ENCODE data around the gene SHOX.
"Not testable (repeated sequence)": the region's sequence is repeated elsewhere in the genome, so short reads cannot be mapped to it uniquely, and the experiment has no call there.

SHOX gene

GRCh38 chrX:638482-639131 lies 8.0 kb downstream of the SHOX start:
- DNase-seq = no peak

DNA sequence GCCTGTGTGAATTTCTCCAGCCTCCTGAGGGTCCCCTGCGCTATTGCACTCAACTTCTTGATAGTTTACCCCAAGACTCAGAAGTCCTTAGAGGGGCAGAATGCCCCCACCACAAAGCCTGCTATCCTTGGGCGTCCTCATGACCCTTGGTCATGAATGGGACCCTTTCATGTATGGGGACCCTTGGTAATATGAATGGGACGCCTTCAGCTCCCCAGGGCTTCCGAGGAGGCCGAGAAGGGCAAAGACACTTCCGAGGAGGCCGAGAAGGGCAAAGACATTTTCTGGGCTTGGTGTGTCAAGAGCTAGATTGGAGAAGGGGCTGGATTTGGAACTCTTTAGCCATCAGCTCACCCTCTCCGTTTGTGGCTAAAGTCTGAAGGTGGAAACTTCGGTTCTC lies 8.6 kb downstream of the SHOX start:
- DNase-seq = no peak

GRCh38 chrX:640641-641040 lies 10.1 kb downstream of the SHOX start:
- no peak for DNase-seq

- DNase-seq = no peak
Observed at GRCh38 chrX:641671-642435, 11.3 kb downstream of the SHOX start.

- no peak for DNase-seq
Observed at GRCh38 chrX:642436-643240, 12.0 kb downstream of the SHOX start.

DNA sequence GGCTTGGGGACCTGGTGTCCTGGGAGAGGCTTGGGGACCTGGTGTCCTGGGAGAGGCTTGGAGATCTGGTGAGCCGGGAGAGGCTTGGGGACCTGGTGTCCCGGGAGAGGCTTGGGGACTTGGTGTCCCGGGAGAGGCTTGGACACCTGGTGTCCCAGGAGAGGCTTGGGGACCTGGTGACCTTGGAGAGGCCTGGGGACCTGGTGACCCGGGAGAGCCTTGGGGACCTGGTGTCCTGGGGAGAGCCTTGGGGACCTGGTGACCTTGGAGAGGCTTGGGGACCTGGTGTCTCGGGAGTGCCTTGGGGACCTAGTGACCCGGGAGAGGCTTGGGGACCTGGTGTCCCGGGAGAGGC lies 12.6 kb downstream of the SHOX start:
- no peak for DNase-seq

DNA sequence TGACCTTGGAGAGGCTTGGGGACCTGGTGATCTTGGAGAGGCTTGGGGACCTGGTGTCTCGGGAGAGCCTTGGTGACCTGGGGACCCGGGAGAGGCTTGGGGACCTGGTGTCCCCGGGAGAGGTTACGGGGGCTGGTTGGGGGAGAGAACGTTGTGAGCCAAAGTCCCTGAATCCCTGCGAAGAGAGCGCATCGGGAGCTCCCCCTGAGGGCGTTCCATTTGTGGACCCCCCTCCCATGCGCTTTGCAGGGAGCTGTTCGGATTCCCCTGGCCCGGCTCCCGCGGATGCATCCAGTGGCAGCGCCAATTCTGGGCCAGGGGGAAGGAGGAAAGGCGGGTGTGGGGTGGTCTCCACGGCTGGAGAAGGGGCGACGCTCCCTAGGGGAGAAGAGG lies 13.3 kb downstream of the SHOX start:
- no peak for DNase-seq

- no peak for DNase-seq
Observed at GRCh38 chrX:644304-645281, 14.0 kb downstream of the SHOX start.

DNA sequence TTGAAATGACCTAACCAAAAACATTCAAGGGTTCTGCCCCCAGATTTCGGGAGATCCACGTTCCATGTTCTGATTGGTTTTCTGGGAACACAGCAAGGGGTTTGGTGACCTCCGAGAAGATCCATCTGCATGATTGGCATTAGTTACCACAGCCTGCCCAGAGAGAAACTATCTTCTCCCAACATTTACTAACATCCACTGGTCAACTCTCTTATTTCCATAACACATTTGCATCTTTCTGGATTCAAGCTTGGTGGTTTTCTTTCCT lies 15.6 kb downstream of the SHOX start:
- no peak for DNase-seq

- no peak for DNase-seq
Observed at GRCh38 chrX:646796-647195, 16.2 kb downstream of the SHOX start.

DNA sequence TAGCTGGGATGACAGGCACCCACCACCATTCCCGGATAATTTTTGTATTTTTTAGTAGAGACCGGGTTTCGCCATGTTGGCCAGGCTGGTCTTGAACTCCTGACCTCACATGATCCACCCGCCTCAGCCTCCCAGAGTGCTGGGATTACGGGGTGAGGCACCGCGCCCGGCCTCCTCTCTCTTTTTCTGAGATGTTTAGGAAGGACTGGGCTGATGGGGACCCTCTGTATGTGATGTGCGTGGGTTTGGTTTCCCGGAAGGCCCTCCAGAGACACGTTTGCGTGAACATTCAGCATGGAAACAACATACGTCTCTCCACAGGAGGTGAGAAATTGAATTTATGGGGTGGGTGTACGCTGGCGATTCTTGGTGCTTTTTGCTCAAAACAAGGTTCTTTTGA lies 18.6 kb downstream of the SHOX start:
- no peak for DNase-seq

DNA sequence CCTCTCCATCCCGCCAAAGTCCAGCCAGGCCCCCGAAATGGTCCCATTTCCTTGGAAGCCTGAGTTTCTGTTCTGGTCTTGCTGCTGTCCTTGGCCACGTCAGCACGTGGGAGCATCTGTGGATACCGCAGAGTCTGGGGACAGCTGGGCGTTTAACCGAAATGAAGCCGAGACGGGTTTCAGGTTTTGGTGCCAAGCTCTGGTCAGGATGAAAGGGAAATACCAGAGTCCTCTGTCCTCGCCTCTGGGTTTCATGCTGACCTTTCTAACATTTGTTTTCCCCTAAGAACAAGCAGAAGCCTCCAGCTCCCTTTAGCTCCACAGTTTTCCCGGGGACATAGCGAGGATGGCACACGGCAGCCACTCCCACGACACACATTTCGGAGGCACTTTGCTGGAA lies 19.7 kb downstream of the SHOX start:
- DNase-seq = no peak

GRCh38 chrX:650811-651210 lies 20.2 kb downstream of the SHOX start:
- DNase-seq = no peak

GRCh38 chrX:651922-652321 lies 21.3 kb downstream of the SHOX start:
- DNase-seq = not testable (repeated sequence)

DNA sequence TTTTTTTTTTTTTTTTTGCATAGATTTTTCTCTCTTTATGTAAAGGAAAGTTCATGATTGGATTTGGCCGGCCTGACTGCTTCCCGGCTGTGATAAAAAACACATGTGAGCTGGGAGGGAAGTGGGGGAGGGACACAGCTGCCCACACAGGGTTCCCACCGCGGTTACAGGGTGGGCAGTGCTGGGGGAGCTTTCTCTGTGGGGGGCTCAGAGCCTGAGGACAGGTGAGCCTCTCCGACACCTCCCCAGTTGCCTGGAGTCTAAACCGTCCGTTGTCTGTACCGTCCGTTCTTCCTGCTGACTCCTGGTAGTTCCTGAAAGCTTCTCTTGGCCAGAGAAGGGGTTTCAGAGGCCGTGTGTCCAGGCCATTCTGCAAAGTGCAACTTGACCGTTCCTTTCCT lies 21.8 kb downstream of the SHOX start:
- DNase-seq = no peak

DNA sequence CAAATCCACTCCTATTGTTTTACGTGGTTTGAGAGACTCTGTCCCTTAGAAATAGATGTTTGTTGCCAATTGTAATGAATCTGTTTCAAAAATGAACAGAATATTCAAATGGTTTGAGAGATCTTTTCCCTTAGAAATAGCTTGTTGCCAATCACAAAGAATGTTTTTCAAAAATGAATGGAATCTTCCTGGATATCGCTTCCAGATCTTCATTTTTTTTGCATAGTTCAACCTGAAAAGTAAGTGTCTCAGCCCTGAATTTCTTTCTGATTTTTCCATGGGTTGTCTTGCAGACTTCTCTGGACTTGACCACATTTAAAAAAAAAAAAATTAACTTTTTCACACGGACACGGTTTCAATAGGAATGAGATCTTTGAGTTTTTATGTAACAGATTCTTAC lies 22.7 kb downstream of the SHOX start:
- no peak for DNase-seq

GRCh38 chrX:661154-661553 lies 30.6 kb downstream of the SHOX start:
- no peak for DNase-seq

GRCh38 chrX:662126-662525 lies 31.5 kb downstream of the SHOX start:
- DNase-seq = no peak

GRCh38 chrX:663841-664240 lies 33.2 kb downstream of the SHOX start:
- DNase-seq = no peak

DNA sequence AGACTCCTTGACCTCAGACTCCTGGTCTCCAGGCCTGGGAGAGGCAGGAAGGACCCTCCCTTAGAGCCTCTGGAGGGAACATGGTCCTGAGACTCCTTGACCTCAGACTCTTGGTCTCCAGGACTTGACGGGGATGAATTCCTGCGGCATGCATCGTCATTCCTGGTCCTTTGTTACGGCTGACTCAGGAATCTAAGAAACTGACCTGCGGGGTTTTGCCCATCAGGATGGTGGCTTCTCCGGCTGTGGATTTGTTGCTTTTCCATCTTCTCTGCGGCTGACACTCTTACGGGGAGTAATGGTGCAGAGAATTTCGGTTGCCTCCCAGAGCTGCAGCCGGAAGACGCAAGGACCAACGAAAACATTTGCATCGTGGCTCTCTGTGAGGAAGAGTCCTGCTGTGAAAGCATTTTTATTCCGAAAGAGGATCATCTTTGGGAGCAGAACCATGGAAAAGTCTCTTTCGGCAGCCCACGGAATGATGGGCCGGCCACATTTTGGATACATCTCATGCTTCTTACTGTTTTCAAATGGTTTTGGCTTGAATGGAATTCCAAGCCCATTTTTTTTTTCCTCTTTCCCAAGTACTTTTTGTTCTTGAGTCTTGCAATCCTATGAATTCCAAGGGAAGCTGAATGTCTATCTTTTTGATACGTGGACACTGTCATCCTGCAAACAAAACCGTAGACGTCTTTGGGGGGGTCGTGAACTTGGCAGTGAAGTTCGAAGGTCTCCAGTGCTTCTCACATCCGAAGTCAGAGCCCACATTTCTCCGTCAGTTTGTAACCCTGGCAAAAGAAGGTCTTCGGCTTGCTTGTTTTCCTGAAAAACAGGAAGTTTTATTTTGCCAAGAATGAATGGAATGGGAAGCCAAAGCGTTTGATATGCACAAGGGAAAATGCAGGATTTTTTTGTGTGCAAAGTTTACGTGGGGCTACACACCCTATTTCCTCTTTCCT lies 36.5 kb downstream of the SHOX start:
- no peak for DNase-seq

DNA sequence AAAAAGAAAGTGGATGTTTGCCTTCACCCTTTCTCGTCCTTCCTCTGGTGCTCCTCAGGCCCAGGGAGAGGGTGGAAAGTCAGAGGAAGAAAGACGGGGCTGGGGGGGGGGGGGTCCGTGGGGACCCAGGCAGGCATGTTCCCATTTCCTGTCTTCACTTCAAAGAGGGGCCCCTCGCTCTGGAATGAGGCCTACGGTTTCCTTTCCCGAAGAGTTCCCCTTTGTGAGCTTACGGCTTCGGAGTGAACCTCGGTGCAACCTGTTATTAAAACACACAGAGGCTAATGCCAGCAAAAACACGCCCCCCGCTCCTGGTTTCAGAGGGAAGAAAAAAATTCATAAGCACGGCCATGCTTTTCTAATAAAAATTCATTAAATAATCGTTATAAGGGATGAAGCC lies 40.1 kb downstream of the SHOX start:
- DNase-seq = no peak

DNA sequence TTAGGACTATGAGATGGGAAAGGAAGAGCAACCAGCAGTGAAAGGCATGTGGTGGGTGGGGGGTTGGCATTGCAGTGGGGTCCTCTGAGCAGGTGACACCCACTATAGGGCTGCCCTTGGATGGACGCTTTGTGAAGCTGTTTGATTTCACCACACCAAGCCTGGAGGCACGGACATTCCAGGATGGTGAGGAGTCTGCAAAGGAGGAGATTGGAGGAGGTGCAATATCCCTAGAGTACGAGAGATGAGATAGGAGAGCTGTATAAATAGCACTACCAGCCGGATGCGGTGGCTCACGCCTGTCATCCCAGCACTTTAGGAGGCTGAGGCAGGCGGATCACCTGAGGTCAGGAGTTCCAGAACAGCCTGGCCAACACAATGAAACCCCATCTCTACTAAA lies 42.3 kb downstream of the SHOX start:
- DNase-seq = no peak
